ENCODE measurements around the gene PLA2G2F.

DNA sequence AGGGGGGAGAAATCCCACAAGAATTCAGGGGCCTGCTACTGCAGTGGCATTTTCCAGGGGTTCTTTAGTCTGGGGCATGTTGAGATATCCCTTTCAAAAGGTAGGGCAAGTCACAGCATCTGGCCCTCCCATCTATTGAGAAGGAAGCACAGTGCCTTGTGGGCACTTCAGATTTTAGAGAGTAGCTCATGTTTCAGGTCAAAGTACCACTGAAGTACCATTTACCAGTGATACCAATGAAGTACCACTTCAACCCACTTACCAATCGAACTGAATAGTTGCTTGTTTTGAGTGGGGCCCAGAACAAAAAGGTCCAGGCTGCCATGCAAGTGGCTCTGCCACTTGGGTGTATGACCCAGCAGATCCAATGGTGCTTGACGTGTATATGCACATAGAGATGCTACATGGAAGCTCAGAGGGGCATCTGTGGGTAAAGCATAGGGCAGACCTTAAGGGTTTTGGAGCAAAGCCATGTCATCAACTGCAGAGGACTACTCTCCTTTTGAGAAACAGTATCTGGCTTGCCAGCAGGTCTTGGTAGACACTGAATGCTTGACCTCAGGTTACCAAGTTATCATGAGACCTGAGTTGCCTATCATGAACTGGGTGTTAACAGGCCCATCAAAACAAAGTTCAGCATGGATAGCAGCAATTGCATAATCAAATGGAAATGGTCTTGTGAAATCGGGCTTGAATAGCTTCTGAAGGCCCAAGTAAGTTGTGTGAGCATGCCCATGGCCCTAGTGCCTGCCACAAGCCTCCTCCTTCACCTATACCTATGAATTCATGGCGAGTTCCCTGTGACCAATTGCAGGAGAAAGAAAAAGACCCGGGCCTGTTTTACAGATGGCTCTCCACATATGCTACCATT, 43.3 kb upstream of the PLA2G2F start:
- TF ChIP-seq, protein P1, sequence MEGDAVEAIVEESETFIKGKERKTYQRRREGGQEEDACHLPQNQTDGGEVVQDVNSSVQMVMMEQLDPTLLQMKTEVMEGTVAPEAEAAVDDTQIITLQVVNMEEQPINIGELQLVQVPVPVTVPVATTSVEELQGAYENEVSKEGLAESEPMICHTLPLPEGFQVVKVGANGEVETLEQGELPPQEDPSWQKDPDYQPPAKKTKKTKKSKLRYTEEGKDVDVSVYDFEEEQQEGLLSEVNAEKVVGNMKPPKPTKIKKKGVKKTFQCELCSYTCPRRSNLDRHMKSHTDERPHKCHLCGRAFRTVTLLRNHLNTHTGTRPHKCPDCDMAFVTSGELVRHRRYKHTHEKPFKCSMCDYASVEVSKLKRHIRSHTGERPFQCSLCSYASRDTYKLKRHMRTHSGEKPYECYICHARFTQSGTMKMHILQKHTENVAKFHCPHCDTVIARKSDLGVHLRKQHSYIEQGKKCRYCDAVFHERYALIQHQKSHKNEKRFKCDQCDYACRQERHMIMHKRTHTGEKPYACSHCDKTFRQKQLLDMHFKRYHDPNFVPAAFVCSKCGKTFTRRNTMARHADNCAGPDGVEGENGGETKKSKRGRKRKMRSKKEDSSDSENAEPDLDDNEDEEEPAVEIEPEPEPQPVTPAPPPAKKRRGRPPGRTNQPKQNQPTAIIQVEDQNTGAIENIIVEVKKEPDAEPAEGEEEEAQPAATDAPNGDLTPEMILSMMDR (IDR thresholded peaks at IDR 0.05) = no peak
- no peak for TF ChIP-seq POLR2A (IDR thresholded peaks at IDR 0.05)

Data from uterus (tissue), 2 donors.